ENCODE results near the gene BORCS5.

BORCS5 gene

GRCh38 chr12:12487490-12487889 is 130.6 kb downstream of the BORCS5 start:
- H3K27ac Mint-ChIP-seq: peak overlapping the region; percentile 0
- no peaks in the 10 kb centered on the region for H3K4me1 Mint-ChIP-seq
- no peak overlapping the region for H3K4me3 Mint-ChIP-seq
- TF ChIP-seq CTCF (IDR thresholded peaks at IDR 0.05): no peak
- DNase-seq: no peak
- H3K36me3 Mint-ChIP-seq (ENCODE audit: low read depth): peaks cover 28% of the 10 kb centered on the region
- no peaks in the 10 kb centered on the region for H3K27me3 Mint-ChIP-seq (ENCODE audit: low read depth, poor library complexity)
- no peaks in the 10 kb centered on the region for H3K9me3 Mint-ChIP-seq

- DNase-seq: no peak
- Mint-ChIP-seq H3K4me3 (no peak overlapping the region), H3K9me3 (no peaks in the 10 kb centered on the region), H3K4me1 (no peaks in the 10 kb centered on the region), H3K36me3 (ENCODE audit: low read depth) (peaks cover 28% of the 10 kb centered on the region), H3K27ac (peak overlapping the region; percentile 15), H3K27me3 (ENCODE audit: low read depth, poor library complexity) (no peaks in the 10 kb centered on the region)
- no peak for TF ChIP-seq CTCF (IDR thresholded peaks at IDR 0.05)
Measured at GRCh38 chr12:12488296-12488695, 131.4 kb downstream of the BORCS5 start.

- Mint-ChIP-seq H3K4me3 (no peak overlapping the region), H3K27ac (no peak overlapping the region), H3K9me3 (no peaks in the 10 kb centered on the region), H3K4me1 (no peaks in the 10 kb centered on the region), H3K36me3 (ENCODE audit: low read depth) (peaks cover 22% of the 10 kb centered on the region), H3K27me3 (ENCODE audit: low read depth, poor library complexity) (no peaks in the 10 kb centered on the region)
- TF ChIP-seq CTCF (IDR thresholded peaks at IDR 0.05): no peak
- no peak for DNase-seq
Measured at GRCh38 chr12:12488823-12489550, 132.1 kb downstream of the BORCS5 start.

- Mint-ChIP-seq H3K36me3 (ENCODE audit: low read depth) (peaks cover 18% of the 10 kb centered on the region), H3K4me3 (no peak overlapping the region), H3K27ac (no peak overlapping the region), H3K27me3 (ENCODE audit: low read depth, poor library complexity) (no peaks in the 10 kb centered on the region), H3K9me3 (no peaks in the 10 kb centered on the region), H3K4me1 (no peaks in the 10 kb centered on the region)
- no peak for TF ChIP-seq CTCF (IDR thresholded peaks at IDR 0.05)
- DNase-seq: no peak
Measured at GRCh38 chr12:12491606-12492005, 134.7 kb downstream of the BORCS5 start.

- no peak for DNase-seq
- Mint-ChIP-seq H3K4me3 (no peak overlapping the region), H3K27me3 (ENCODE audit: low read depth, poor library complexity) (no peaks in the 10 kb centered on the region), H3K27ac (no peak overlapping the region), H3K9me3 (no peaks in the 10 kb centered on the region), H3K4me1 (no peaks in the 10 kb centered on the region), H3K36me3 (ENCODE audit: low read depth) (peaks cover 18% of the 10 kb centered on the region)
- no peak for TF ChIP-seq CTCF (IDR thresholded peaks at IDR 0.05)
Measured at GRCh38 chr12:12492547-12492946, 135.7 kb downstream of the BORCS5 start.

- no peak for DNase-seq
- no peak for TF ChIP-seq CTCF (IDR thresholded peaks at IDR 0.05)
- Mint-ChIP-seq H3K4me1 (no peaks in the 10 kb centered on the region), H3K9me3 (no peaks in the 10 kb centered on the region), H3K27me3 (ENCODE audit: low read depth, poor library complexity) (no peaks in the 10 kb centered on the region), H3K4me3 (no peak overlapping the region), H3K27ac (no peak overlapping the region), H3K36me3 (ENCODE audit: low read depth) (peaks cover 21% of the 10 kb centered on the region)
Measured at GRCh38 chr12:12495536-12495935, 138.7 kb downstream of the BORCS5 start.

All from nephron progenitor cell (in vitro differentiated cells).